Common myeloid progenitor, CD34-positive (primary cell): ENCODE measurements around the gene CALML6.

Experiments used
- CTCF ChIA-PET: fragments of 350-600 bp; sonication (Branson Sonifier 250); formaldehyde crosslinking; loops from one replicate; lab custom pipeline; 2021; ENCODE audit warnings: antibody characterized with exemption; lab: Charles Lee
- POLR2A ChIA-PET: fragments of 350-600 bp; sonication (Branson Sonifier 250); formaldehyde crosslinking; loops from one replicate; lab custom pipeline; 2021; ENCODE audit warnings: antibody characterized with exemption; lab: Charles Lee
- DNase-seq, 3 donors: peaks; one replicate each; pipeline versions ENCODE4 v3.0.0 to v3.0.0-alpha.2; 2013
- H3K27ac ChIP-seq, 2 experiments: 1 replicate in 1 of 2; 2 replicates in 1 of 2; pipeline ENCODE4 v1.7.0; 2013; ENCODE audit warnings: inconsistent platforms in 2 of 2, low read length in 2 of 2, mild to moderate bottlenecking in 2 of 2, low read depth in 1 of 2, moderate library complexity in 1 of 2; ENCODE audit not compliant: severe bottlenecking in 2 of 2, insufficient read depth in 1 of 2, poor library complexity in 1 of 2
- H3K27me3 ChIP-seq, 5 experiments: replicated peaks in 2 of 5; 1 replicate in 3 of 5; 2 replicates in 2 of 5; pipeline versions ENCODE4 v1.6.1 to v1.7.0; 2013; ENCODE audit warnings: low read length in 4 of 5, mild to moderate bottlenecking in 2 of 5, moderate library complexity in 2 of 5, inconsistent platforms in 1 of 5; ENCODE audit not compliant: insufficient read depth in 5 of 5, control insufficient read depth in 4 of 5
- H3K36me3 ChIP-seq, 4 experiments: 1 replicate in 2 of 4; 2 replicates in 2 of 4; pipeline versions ENCODE4 v1.6.1 to v1.7.0; 2013; ENCODE audit warnings: low read length in 3 of 4, control low read depth in 1 of 4, mild to moderate bottlenecking in 1 of 4; ENCODE audit not compliant: control insufficient read depth in 4 of 4, insufficient read depth in 4 of 4
- H3K4me1 ChIP-seq, 4 experiments: 1 replicate in 3 of 4; 2 replicates in 1 of 4; pipeline versions ENCODE4 v1.6.1 to v1.7.1; 2013; ENCODE audit warnings: low read length in 3 of 4, mild to moderate bottlenecking in 3 of 4, control low read depth in 1 of 4, inconsistent platforms in 1 of 4, moderate library complexity in 1 of 4; ENCODE audit not compliant: control insufficient read depth in 4 of 4, insufficient read depth in 4 of 4; ENCODE audit errors: control extremely low read depth in 1 of 4
- H3K4me3 ChIP-seq, 7 experiments: 1 replicate in 4 of 7; 2 replicates in 3 of 7; pipeline versions ENCODE4 v1.5.1 to v1.7.0; 2013; ENCODE audit warnings: mild to moderate bottlenecking in 7 of 7, low read length in 6 of 7, moderate library complexity in 6 of 7, inconsistent platforms in 2 of 7, low read depth in 2 of 7, control low read depth in 1 of 7; ENCODE audit not compliant: insufficient read depth in 4 of 7, control insufficient read depth in 1 of 7; ENCODE audit errors: extremely low read depth in 1 of 7
- H3K9me3 ChIP-seq, 5 experiments: 1 replicate in 4 of 5; 2 replicates in 1 of 5; pipeline versions ENCODE4 v1.6.1 to v1.7.1; 2013; ENCODE audit warnings: low read length in 4 of 5, mild to moderate bottlenecking in 2 of 5, inconsistent platforms in 1 of 5, low read depth in 1 of 5, moderate library complexity in 1 of 5; ENCODE audit not compliant: control insufficient read depth in 4 of 5, insufficient read depth in 2 of 5; ENCODE audit errors: control extremely low read depth in 1 of 5
- WGBS: methylation state at CpG from one replicate; pipeline ENCODE4 v1.1.5; 2013; ENCODE audit not compliant: insufficient coverage; 5-methylcytosine and 5-hydroxymethylcytosine counted together

The CALML6 gene

GRCh38 chr1:1925437-1926345 is 10.6 kb downstream of the CALML6 start:
- Histone ChIP-seq H3K27me3 (peaks cover 0 to 3% (median 0%) of the 10 kb centered on the region in 5 experiments), H3K4me1 (no peaks in the 10 kb centered on the region), H3K36me3 (no peaks in the 10 kb centered on the region), H3K9me3 (no peaks in the 10 kb centered on the region), H3K27ac (no peak overlapping the region), H3K4me3 (no peak overlapping the region)
- ChIA-PET POLR2A (no interaction called here), CTCF (no interaction called here)
- no peak for DNase-seq
- WGBS = 92% methylated on average over 25 of the region's 27 CpGs

- CTCF ChIA-PET = no interaction called here
- H3K4me1 ChIP-seq = no peaks in the 10 kb centered on the region
- 95% methylated on average over 16 of the region's 26 CpGs for WGBS
- H3K27me3 ChIP-seq = peaks cover 0 to 3% (median 0%) of the 10 kb centered on the region in 5 experiments
- DNase-seq = no peak
- POLR2A ChIA-PET = no interaction called here
- no peaks in the 10 kb centered on the region for H3K9me3 ChIP-seq
- no peak overlapping the region for H3K4me3 ChIP-seq
- H3K36me3 ChIP-seq = no peaks in the 10 kb centered on the region
- no peak overlapping the region for H3K27ac ChIP-seq
Measured at GRCh38 chr1:1926346-1926811, 11.3 kb downstream of the CALML6 start.

- Histone ChIP-seq H3K4me1 (no peaks in the 10 kb centered on the region), H3K9me3 (no peaks in the 10 kb centered on the region), H3K27ac (no peak overlapping the region), H3K27me3 (peaks cover 0 to 3% (median 0%) of the 10 kb centered on the region in 5 experiments), H3K4me3 (no peak overlapping the region), H3K36me3 (no peaks in the 10 kb centered on the region)
- CTCF ChIA-PET = no interaction called here
- no peak for DNase-seq
- POLR2A ChIA-PET = no interaction called here
- WGBS = 91% methylated on average over 17 of the region's 21 CpGs
Measured at GRCh38 chr1:1926886-1927660, 12.0 kb downstream of the CALML6 start.

- no peak for DNase-seq
- H3K4me1 ChIP-seq = no peaks in the 10 kb centered on the region
- no peaks in the 10 kb centered on the region for H3K36me3 ChIP-seq
- CTCF ChIA-PET = no interaction called here
- no peak overlapping the region for H3K27ac ChIP-seq
- no peaks in the 10 kb centered on the region for H3K9me3 ChIP-seq
- POLR2A ChIA-PET = no interaction called here
- 96% methylated on average over 18 of the region's 25 CpGs for WGBS
- H3K4me3 ChIP-seq = no peak overlapping the region
- peaks cover 0 to 3% (median 0%) of the 10 kb centered on the region in 5 experiments for H3K27me3 ChIP-seq
Measured at GRCh38 chr1:1927751-1928150, 12.7 kb downstream of the CALML6 start.

GRCh38 chr1:1928231-1929101 is 13.4 kb downstream of the CALML6 start:
- no peaks in the 10 kb centered on the region for H3K36me3 ChIP-seq
- ChIA-PET CTCF (no interaction called here), POLR2A (no interaction called here)
- H3K4me3 ChIP-seq = no peak overlapping the region
- peaks cover 0 to 3% (median 0%) of the 10 kb centered on the region in 5 experiments for H3K27me3 ChIP-seq
- no peaks in the 10 kb centered on the region for H3K4me1 ChIP-seq
- no peak for DNase-seq
- WGBS = 84% methylated on average over 29 of the region's 34 CpGs
- H3K27ac ChIP-seq = no peak overlapping the region
- no peaks in the 10 kb centered on the region for H3K9me3 ChIP-seq

GRCh38 chr1:1929102-1929638 is 14.1 kb downstream of the CALML6 start:
- ChIA-PET CTCF (no interaction called here), POLR2A (no interaction called here)
- WGBS = 82% methylated on average over 5 of the region's 10 CpGs
- no peak for DNase-seq
- H3K9me3 ChIP-seq = peaks cover 0 to 2% (median 0%) of the 10 kb centered on the region in 5 experiments
- no peak overlapping the region for H3K27ac ChIP-seq
- peaks cover 0 to 3% (median 0%) of the 10 kb centered on the region in 5 experiments for H3K27me3 ChIP-seq
- H3K4me1 ChIP-seq = no peaks in the 10 kb centered on the region
- H3K36me3 ChIP-seq = no peaks in the 10 kb centered on the region
- H3K4me3 ChIP-seq = no peak overlapping the region
